ENCODE results near the gene DDX39A.
"Not testable (repeated sequence)": the region's sequence is repeated elsewhere in the genome, so short reads cannot be mapped to it uniquely, and the experiment has no call there.

The DDX39A gene

DNA sequence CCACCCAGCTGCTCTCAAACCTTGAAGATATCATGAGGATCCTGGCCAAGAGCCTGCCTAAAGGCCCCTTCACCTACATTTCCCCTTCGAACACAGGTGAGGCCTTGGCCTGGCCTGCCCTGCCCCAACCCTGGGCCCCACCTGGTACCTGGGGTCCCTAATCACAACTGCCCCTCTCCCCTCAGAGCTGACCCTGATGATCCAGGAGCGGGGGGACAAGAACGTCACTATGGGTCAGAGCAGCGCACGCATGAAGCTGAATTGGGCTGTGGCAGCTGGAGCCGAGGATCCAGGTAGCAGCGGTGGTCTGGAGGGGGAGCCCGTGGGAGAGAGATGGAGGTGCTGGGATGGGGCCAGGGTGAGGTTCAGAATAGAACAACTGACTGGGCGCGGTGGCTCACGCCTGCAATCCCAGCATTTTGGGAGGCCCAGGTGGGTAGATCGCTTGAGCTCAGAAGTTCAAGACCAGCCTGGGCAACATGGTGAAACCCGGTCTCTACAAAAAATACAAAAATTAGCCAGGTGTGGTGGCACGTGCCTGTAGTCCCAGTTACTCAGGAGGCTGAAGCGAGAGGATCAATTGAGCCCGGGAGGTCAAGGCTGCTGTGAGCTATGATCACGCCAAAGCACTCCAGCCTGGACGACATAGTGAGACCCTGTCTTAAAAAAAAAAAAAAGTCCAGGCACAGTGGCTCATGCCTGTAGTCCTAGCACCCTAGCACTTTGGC is 17.5 kb downstream of the DDX39A start:
- Histone ChIP-seq H3K9me3 (ENCODE audit: control insufficient read depth, low read length) (no peaks in the 10 kb centered on the region), H3K36me3 (ENCODE audit: control insufficient read depth, insufficient read depth, low read length) (no peaks in the 10 kb centered on the region), H3K4me1 (ENCODE audit: control insufficient read depth, insufficient read depth, low read length) (no peaks in the 10 kb centered on the region), H3K27me3 (ENCODE audit: control insufficient read depth, insufficient read depth, low read length, poor library complexity, severe bottlenecking) (no peaks in the 10 kb centered on the region), H3K27ac (ENCODE audit: insufficient read depth, low read depth, low read length, poor library complexity, severe bottlenecking) (no peak overlapping the region), H3K4me3 (ENCODE audit: insufficient read depth, low read depth, low read length) (no peak overlapping the region)
- WGBS, 2 experiments: 94 to 95% methylated on average over 18 of the region's 18 CpGs

DNA sequence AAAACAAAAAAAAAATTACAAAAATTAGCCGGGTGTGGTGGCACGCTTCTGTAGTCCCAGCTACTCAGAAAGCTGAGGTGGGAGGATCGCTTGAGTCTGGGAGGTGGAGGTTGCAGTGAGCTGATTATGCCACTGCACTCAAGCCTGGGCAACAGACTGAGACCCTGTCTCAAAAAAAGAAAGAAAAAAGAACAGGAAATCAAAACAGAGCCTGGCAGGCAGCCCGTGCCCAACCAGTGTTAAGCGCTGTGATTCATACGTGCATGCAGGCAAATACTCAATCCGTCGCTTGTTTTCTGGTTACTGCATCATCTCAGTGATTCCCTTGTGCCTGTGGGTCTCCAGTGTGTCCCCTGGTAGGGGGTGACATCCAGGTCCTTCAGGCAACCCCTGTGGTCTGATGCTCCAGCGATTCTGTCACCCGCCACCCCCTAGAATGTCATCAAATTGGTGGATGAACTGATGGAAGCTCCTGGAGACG is 18.1 kb downstream of the DDX39A start:
- Histone ChIP-seq H3K27me3 (ENCODE audit: control insufficient read depth, insufficient read depth, low read length, poor library complexity, severe bottlenecking) (no peaks in the 10 kb centered on the region), H3K36me3 (ENCODE audit: control insufficient read depth, insufficient read depth, low read length) (no peaks in the 10 kb centered on the region), H3K4me3 (ENCODE audit: insufficient read depth, low read depth, low read length) (no peak overlapping the region), H3K4me1 (ENCODE audit: control insufficient read depth, insufficient read depth, low read length) (no peaks in the 10 kb centered on the region), H3K27ac (ENCODE audit: insufficient read depth, low read depth, low read length, poor library complexity, severe bottlenecking) (no peak overlapping the region), H3K9me3 (ENCODE audit: control insufficient read depth, low read length) (no peaks in the 10 kb centered on the region)
- WGBS, 2 experiments: 93 to 95% methylated on average over 11 of the region's 11 CpGs

DNA sequence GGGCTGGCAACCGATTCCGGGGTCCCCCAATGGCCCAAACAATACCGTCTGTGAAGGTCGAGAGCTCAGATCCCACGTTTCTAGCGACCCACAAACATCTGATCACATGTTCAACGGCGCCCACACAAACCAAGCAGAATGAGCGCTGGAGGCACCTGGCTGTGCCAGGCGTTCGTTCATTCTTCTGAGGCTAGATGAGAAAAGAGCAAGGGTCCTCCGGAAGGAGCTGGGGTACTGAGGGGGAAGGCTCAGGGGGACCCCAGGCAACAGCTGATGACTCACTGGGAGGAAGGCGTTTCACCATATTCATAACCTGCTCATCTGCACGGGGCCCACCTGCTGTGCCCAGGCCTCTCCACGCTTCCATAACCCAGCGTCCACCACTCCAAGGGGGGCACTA is 22.0 kb downstream of the DDX39A start:
- H3K4me3 ChIP-seq (ENCODE audit: insufficient read depth, low read depth, low read length); H3K27me3 ChIP-seq (ENCODE audit: control insufficient read depth, insufficient read depth, low read length, poor library complexity, severe bottlenecking); H3K36me3 ChIP-seq (ENCODE audit: control insufficient read depth, insufficient read depth, low read length); H3K9me3 ChIP-seq (ENCODE audit: control insufficient read depth, low read length); H3K27ac ChIP-seq (ENCODE audit: insufficient read depth, low read depth, low read length, poor library complexity, severe bottlenecking); H3K4me1 ChIP-seq (ENCODE audit: control insufficient read depth, insufficient read depth, low read length): not testable (repeated sequence)
- 89 to 90% methylated on average over 15 to 16 of the region's 16 CpGs for WGBS, 2 experiments

DNA sequence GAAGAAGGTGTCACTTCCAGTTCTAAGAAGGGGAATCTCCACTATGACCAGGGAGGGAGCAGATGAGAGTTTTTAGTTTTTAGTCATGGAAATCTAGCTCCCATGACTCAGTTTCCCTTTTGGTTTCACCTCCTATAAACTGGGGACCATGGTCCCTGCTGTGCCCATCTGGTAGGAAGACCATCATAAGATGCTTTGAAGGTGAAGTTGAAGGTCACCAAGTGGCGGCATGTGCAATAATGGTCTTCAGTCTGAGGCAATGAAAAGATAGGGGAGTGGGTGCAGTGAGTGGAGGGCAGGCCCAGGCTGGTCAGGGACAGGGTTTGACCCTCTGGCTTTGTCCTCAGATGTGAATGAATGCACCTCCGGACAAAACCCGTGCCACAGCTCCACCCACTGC is 22.4 kb downstream of the DDX39A start:
- not testable (repeated sequence) for H3K27me3 ChIP-seq (ENCODE audit: control insufficient read depth, insufficient read depth, low read length, poor library complexity, severe bottlenecking); H3K27ac ChIP-seq (ENCODE audit: insufficient read depth, low read depth, low read length, poor library complexity, severe bottlenecking); H3K36me3 ChIP-seq (ENCODE audit: control insufficient read depth, insufficient read depth, low read length); H3K9me3 ChIP-seq (ENCODE audit: control insufficient read depth, low read length); H3K4me1 ChIP-seq (ENCODE audit: control insufficient read depth, insufficient read depth, low read length); H3K4me3 ChIP-seq (ENCODE audit: insufficient read depth, low read depth, low read length)
- 80 to 88% methylated on average over 2 of the region's 3 CpGs for WGBS, 2 experiments

DNA sequence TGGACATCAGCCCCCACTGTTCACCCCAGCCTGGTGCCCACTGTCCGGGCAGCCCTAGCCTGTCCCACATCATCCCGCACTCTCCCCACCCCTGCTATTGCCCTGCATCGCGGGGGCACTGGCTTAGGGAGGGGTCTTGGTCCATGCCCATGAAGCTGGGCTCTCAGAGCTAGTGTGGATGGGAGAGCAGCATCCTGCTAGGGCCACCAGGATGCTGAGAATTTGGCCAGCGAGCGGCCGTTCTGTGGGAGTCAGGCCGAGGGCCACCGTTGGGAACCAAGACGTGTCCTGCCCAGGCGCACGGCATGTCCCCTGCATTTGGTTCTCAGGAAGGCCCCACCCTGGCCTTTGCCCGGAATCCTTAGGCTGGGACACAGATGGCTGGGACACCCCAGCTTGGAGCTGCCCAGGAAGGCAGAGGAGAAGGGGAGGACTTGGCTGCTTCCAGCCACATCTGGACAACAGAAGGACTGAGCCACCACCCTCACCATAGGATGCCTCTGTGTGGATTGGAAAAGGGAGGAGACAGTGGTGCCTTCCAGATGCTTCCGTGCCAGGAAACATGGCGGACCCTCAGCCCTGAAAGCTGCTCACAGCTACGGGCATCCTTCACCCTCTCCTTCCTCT is 23.3 kb downstream of the DDX39A start:
- H3K9me3 ChIP-seq (ENCODE audit: control insufficient read depth, low read length): no peaks in the 10 kb centered on the region
- 92% methylated on average over 16 of the region's 16 CpGs for WGBS, 2 experiments
- H3K27ac ChIP-seq (ENCODE audit: insufficient read depth, low read depth, low read length, poor library complexity, severe bottlenecking): no peak overlapping the region
- no peak overlapping the region for H3K4me3 ChIP-seq (ENCODE audit: insufficient read depth, low read depth, low read length)
- peaks cover 8% of the 10 kb centered on the region for H3K4me1 ChIP-seq (ENCODE audit: control insufficient read depth, insufficient read depth, low read length)
- H3K36me3 ChIP-seq (ENCODE audit: control insufficient read depth, insufficient read depth, low read length): no peaks in the 10 kb centered on the region
- no peaks in the 10 kb centered on the region for H3K27me3 ChIP-seq (ENCODE audit: control insufficient read depth, insufficient read depth, low read length, poor library complexity, severe bottlenecking)

DNA sequence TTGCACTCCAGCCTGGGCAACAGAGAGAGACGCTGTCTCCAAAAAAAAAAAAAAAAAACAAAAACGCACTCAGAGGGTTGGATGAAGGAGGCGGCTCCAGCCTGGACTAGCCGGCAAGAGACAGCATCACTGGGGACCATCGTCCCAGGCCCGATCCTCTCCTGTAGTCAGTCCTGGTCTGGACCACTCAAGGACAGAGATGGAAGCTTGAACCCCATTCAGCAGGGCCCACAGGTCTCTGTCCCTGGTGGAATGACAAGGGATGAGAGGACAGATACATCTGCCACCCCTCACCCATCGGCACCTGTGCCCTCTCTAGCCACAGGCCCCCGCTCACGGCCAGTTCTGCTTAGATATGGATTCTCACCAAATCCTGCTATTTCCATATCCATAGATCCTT is 23.9 kb downstream of the DDX39A start:
- Histone ChIP-seq H3K9me3 (ENCODE audit: control insufficient read depth, low read length) (no peaks in the 10 kb centered on the region), H3K27me3 (ENCODE audit: control insufficient read depth, insufficient read depth, low read length, poor library complexity, severe bottlenecking) (no peaks in the 10 kb centered on the region), H3K27ac (ENCODE audit: insufficient read depth, low read depth, low read length, poor library complexity, severe bottlenecking) (no peak overlapping the region), H3K36me3 (ENCODE audit: control insufficient read depth, insufficient read depth, low read length) (no peaks in the 10 kb centered on the region), H3K4me1 (ENCODE audit: control insufficient read depth, insufficient read depth, low read length) (peaks cover 8% of the 10 kb centered on the region), H3K4me3 (ENCODE audit: insufficient read depth, low read depth, low read length) (no peak overlapping the region)
- WGBS, 2 experiments: 91 to 94% methylated on average over 9 of the region's 9 CpGs

DNA sequence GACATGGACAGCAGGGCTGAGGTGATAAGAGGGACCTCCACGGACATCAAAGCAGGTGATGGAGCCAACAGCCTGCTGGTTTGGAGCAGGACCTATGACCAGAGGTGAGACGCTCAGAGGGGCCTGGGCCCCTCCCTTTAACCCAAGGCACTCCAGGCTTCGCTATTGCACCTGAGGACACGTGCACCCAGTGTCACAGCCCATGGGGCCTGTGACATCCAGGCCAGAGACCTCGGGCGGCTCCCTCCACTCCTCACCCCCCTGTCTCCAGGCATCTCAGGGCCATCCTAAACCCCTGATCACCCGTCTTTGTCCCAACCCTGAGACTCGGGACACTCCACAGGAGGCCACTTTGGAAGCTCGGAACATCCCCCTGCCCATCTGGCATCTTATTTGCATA is 25.0 kb downstream of the DDX39A start:
- no peaks in the 10 kb centered on the region for H3K9me3 ChIP-seq (ENCODE audit: control insufficient read depth, low read length)
- H3K36me3 ChIP-seq (ENCODE audit: control insufficient read depth, insufficient read depth, low read length): no peaks in the 10 kb centered on the region
- no peak overlapping the region for H3K27ac ChIP-seq (ENCODE audit: insufficient read depth, low read depth, low read length, poor library complexity, severe bottlenecking)
- no peak overlapping the region for H3K4me3 ChIP-seq (ENCODE audit: insufficient read depth, low read depth, low read length)
- H3K4me1 ChIP-seq (ENCODE audit: control insufficient read depth, insufficient read depth, low read length): peaks cover 8% of the 10 kb centered on the region
- WGBS, 2 experiments: 79 to 81% methylated on average over 9 of the region's 9 CpGs
- no peaks in the 10 kb centered on the region for H3K27me3 ChIP-seq (ENCODE audit: control insufficient read depth, insufficient read depth, low read length, poor library complexity, severe bottlenecking)

DNA sequence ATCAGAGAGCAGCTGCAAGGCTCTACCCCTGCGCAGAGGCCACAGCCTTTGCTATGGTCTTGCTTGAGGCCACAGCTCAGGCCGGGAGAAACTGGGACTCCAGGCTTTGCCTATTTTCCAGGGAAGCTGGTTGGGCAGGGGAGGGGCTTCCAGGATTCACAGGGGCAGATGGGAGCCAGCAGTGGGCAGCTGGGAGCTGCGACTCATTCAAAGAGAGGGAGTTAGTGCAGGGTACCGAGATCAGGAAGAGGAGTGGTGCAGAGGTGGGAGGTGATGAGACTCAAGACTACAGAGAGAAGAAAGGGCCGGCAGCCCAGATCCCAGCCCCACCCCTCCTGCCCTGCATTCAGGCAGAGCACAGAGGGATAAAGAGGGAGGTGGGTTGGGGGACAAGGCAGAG is 25.8 kb downstream of the DDX39A start:
- no peaks in the 10 kb centered on the region for H3K27me3 ChIP-seq (ENCODE audit: control insufficient read depth, insufficient read depth, low read length, poor library complexity, severe bottlenecking)
- H3K4me1 ChIP-seq (ENCODE audit: control insufficient read depth, insufficient read depth, low read length): peaks cover 8% of the 10 kb centered on the region
- H3K27ac ChIP-seq (ENCODE audit: insufficient read depth, low read depth, low read length, poor library complexity, severe bottlenecking): no peak overlapping the region
- no peaks in the 10 kb centered on the region for H3K36me3 ChIP-seq (ENCODE audit: control insufficient read depth, insufficient read depth, low read length)
- 45 to 51% methylated on average over 5 of the region's 5 CpGs for WGBS, 2 experiments
- no peak overlapping the region for H3K4me3 ChIP-seq (ENCODE audit: insufficient read depth, low read depth, low read length)
- no peaks in the 10 kb centered on the region for H3K9me3 ChIP-seq (ENCODE audit: control insufficient read depth, low read length)

DNA sequence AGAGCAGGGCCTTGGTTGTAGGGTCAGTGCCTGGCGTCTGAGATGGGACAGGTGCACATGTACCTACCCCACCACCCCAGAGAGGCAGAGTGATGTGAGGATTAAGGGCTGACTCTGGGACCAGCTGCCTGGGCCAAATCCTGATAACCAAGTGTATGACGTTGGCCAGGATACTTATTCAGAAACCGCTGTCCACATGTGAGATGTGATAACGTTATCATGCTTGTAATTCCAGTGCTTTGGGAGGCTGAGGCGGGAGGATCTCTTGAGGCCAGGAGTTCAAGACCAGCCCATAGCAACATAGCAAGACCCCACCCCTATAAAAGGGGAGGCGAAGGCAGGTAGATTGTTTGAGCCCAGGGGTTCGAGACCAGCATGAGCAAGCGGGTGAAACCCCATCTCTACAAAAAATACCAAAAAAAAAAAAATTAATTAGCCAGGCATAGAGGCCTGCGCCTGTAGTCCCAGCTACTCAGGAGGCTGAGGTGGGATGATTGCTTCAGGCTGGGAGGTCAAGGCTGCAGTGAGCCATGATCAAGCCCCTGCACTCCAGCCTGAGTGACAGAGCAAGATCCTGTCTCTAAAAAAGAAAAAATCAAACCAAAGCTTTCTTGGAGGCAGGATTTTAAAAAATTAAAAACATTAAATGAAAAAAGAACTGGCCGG is 27.9 kb downstream of the DDX39A start:
- no peak overlapping the region for H3K4me3 ChIP-seq (ENCODE audit: insufficient read depth, low read depth, low read length)
- WGBS, 2 experiments: 92 to 95% methylated on average over 10 of the region's 10 CpGs
- no peaks in the 10 kb centered on the region for H3K36me3 ChIP-seq (ENCODE audit: control insufficient read depth, insufficient read depth, low read length)
- H3K4me1 ChIP-seq (ENCODE audit: control insufficient read depth, insufficient read depth, low read length): peaks cover 8% of the 10 kb centered on the region
- no peaks in the 10 kb centered on the region for H3K27me3 ChIP-seq (ENCODE audit: control insufficient read depth, insufficient read depth, low read length, poor library complexity, severe bottlenecking)
- no peak overlapping the region for H3K27ac ChIP-seq (ENCODE audit: insufficient read depth, low read depth, low read length, poor library complexity, severe bottlenecking)
- H3K9me3 ChIP-seq (ENCODE audit: control insufficient read depth, low read length): no peaks in the 10 kb centered on the region

DNA sequence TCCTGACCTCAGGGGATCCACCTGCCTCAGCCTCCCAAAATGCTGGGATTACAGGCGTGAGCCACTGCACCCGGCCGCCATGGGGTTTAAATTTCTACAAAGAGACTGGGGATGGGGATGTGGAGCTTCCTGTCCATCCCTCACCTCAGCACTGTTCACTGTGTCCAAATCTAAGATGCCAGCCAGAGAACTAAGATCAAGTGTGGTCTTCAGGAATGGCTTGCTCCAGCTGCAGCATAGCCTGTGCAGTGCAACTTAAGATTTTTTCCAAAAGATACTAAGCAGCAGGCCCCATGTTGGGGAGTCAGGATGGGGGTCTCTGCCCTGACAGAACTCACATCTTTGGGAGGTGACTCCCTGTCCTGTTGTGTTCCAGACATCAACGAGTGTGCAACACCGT is 28.6 kb downstream of the DDX39A start:
- no peak overlapping the region for H3K4me3 ChIP-seq (ENCODE audit: insufficient read depth, low read depth, low read length)
- H3K4me1 ChIP-seq (ENCODE audit: control insufficient read depth, insufficient read depth, low read length): peaks cover 8% of the 10 kb centered on the region
- no peaks in the 10 kb centered on the region for H3K9me3 ChIP-seq (ENCODE audit: control insufficient read depth, low read length)
- no peaks in the 10 kb centered on the region for H3K36me3 ChIP-seq (ENCODE audit: control insufficient read depth, insufficient read depth, low read length)
- H3K27me3 ChIP-seq (ENCODE audit: control insufficient read depth, insufficient read depth, low read length, poor library complexity, severe bottlenecking): no peaks in the 10 kb centered on the region
- 95% methylated on average over 5 of the region's 5 CpGs for WGBS, 2 experiments
- H3K27ac ChIP-seq (ENCODE audit: insufficient read depth, low read depth, low read length, poor library complexity, severe bottlenecking): no peak overlapping the region
